ENCODE measurements around the gene KCNQ5.

The KCNQ5 gene

GRCh38 chr6:72640615-72640930 is 18.7 kb downstream of the KCNQ5 start:
- no peak for DNase-seq

GRCh38 chr6:72642435-72642834 is 20.6 kb downstream of the KCNQ5 start:
- no peak for DNase-seq

GRCh38 chr6:72643214-72643613 is 21.4 kb downstream of the KCNQ5 start:
- no peak for DNase-seq

- no peak for DNase-seq
Measured at GRCh38 chr6:72646604-72647485, 25.0 kb downstream of the KCNQ5 start.

- DNase-seq: no peak
Measured at GRCh38 chr6:72647489-72647888, 25.6 kb downstream of the KCNQ5 start.

- no peak for DNase-seq
Measured at GRCh38 chr6:72649032-72649984, 27.4 kb downstream of the KCNQ5 start.

GRCh38 chr6:72650081-72650745 is 28.3 kb downstream of the KCNQ5 start:
- DNase-seq: no peak

GRCh38 chr6:72651174-72651573 is 29.3 kb downstream of the KCNQ5 start:
- no peak for DNase-seq

- no peak for DNase-seq
Measured at GRCh38 chr6:72651967-72652956, 30.4 kb downstream of the KCNQ5 start.

- DNase-seq: no peak
Measured at GRCh38 chr6:72653026-72653425, 31.2 kb downstream of the KCNQ5 start.

- DNase-seq: no peak
Measured at GRCh38 chr6:72654071-72654621, 32.3 kb downstream of the KCNQ5 start.

- DNase-seq: no peak
Measured at GRCh38 chr6:72657407-72658197, 35.7 kb downstream of the KCNQ5 start.

GRCh38 chr6:72659754-72660153 is 37.9 kb downstream of the KCNQ5 start:
- DNase-seq: no peak

GRCh38 chr6:72661411-72661810 is 39.5 kb downstream of the KCNQ5 start:
- no peak for DNase-seq

GRCh38 chr6:72665599-72665998 is 43.7 kb downstream of the KCNQ5 start:
- DNase-seq: no peak

- DNase-seq: no peak
Measured at GRCh38 chr6:72669324-72669723, 47.5 kb downstream of the KCNQ5 start.

GRCh38 chr6:72672906-72673305 is 51.0 kb downstream of the KCNQ5 start:
- no peak for DNase-seq

GRCh38 chr6:72674842-72675241 is 53.0 kb downstream of the KCNQ5 start:
- no peak for DNase-seq

- no peak for DNase-seq
Measured at GRCh38 chr6:72675396-72675795, 53.5 kb downstream of the KCNQ5 start.

- DNase-seq: no peak
Measured at GRCh38 chr6:72676995-72677394, 55.1 kb downstream of the KCNQ5 start.

GRCh38 chr6:72677740-72678139 is 55.9 kb downstream of the KCNQ5 start:
- no peak for DNase-seq

Measured in NCI-H1105 treated with DMSO at 0.1 percent for 48 hours (cell line).